PFSK-1 (cell line): ENCODE measurements around the gene MAGOH.

Experiments used
- FOXP2 ChIP-seq: optimal IDR thresholded peaks from 2 replicates; pipeline ENCODE3; 2011; ENCODE audit warnings: borderline replicate concordance, control low read depth, inconsistent platforms; ENCODE audit not compliant: insufficient read depth; ENCODE audit errors: extremely low read length, extremely low read depth
- POLR2AphosphoS5 ChIP-seq: IDR thresholded peaks from 2 replicates; pipeline ENCODE4 v1.6.1; 2012; ENCODE audit warnings: low read depth, mild to moderate bottlenecking, control low read depth, low read length, moderate library complexity
- TAF1 ChIP-seq: IDR thresholded peaks from 2 replicates; pipeline ENCODE4 v1.6.1; 2012; ENCODE audit warnings: low read length, control low read depth, borderline replicate concordance; ENCODE audit not compliant: insufficient read depth

DNA sequence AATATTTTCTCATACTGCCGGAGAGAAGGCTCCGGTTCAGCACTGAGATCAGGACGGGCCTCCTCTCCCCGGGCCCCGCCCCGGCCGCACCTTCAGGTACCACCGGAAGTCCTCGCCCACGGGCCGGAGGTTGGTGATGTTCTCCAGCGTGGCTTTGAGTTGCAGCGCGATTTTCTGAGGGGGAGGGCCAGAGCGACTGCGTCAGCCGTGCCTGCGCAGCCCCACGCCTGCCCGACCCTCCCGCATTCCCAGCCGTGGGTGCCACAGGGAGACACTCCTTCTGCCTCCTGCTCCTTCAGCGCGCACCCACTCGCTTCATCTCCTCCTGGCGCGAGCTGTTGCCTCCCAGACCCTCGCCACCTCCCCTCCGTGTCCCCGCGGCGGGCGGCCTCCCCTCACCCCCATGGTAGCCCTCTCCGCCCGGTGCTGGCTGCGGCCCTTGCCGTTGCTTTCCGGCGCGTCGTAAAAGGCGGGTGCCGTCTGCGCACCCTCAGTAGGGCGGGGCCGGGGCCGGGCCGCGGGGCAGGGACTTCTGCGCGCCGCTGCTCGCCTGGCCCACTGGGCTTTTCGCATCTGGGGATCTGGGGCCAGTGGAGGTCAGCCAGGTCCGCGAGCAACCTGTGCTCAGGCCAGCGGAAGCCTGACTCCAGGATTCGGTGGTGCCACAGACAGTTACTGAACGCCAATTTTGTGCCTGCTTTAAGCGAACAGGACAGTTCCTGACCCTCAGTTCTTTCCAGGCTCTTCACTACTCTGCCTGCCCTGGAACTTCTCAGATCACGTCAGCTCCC, 18.0 kb downstream of the MAGOH start, which contains the start of gene CZIB:
- TF ChIP-seq TAF1 (no peak), POLR2AphosphoS5 (peak; percentile 96), FOXP2 (peak; percentile 52)
